ENCODE measurements around the gene CFP.

DNA sequence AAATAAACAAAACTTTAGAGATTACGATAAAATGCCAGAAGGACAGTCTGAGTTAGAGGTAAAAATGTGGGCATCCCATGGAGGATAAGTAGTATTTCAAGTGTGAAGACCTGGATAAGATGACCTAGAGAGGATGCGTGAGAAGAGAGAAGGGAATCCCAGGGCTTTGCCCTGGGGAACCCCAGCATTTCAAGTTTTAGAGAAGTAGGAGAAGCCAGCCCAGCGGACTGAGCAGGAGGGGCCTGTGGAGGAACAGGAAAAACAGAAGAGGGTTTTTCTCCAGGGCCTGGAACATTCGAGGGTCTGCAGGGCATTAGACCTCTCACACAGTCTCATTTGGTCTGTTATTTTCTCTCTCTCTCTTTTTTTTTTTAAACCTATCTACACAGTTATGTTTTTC lies 2.9 kb upstream of the CFP start:
- TF ChIP-seq, protein P1, sequence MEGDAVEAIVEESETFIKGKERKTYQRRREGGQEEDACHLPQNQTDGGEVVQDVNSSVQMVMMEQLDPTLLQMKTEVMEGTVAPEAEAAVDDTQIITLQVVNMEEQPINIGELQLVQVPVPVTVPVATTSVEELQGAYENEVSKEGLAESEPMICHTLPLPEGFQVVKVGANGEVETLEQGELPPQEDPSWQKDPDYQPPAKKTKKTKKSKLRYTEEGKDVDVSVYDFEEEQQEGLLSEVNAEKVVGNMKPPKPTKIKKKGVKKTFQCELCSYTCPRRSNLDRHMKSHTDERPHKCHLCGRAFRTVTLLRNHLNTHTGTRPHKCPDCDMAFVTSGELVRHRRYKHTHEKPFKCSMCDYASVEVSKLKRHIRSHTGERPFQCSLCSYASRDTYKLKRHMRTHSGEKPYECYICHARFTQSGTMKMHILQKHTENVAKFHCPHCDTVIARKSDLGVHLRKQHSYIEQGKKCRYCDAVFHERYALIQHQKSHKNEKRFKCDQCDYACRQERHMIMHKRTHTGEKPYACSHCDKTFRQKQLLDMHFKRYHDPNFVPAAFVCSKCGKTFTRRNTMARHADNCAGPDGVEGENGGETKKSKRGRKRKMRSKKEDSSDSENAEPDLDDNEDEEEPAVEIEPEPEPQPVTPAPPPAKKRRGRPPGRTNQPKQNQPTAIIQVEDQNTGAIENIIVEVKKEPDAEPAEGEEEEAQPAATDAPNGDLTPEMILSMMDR (IDR thresholded peaks at IDR 0.05), result no peak
- no peak for TF ChIP-seq POLR2A (IDR thresholded peaks at IDR 0.05)
